ENCODE measurements around the gene TLK1. TPM values are rescaled to one million over a fixed set of nuclear protein-coding genes. Genes with fewer than 3 reads are reported as not detected.

The TLK1 gene
- polyA plus RNA-seq, 1 donor from 2014 or later, result 33.1 TPM

- H3K4me2 ChIP-seq (ENCODE audit: low read length), result no peak overlapping the region
- H4K20me1 ChIP-seq (ENCODE audit: insufficient read depth), result no peaks in the 10 kb centered on the region
- no peaks in the 10 kb centered on the region for H3F3A ChIP-seq (ENCODE audit: insufficient read depth, low read length, poor library complexity, severe bottlenecking)
- no peaks in the 10 kb centered on the region for H3K9me2 ChIP-seq (ENCODE audit: insufficient read depth, low read length)
- no peaks in the 10 kb centered on the region for H3K79me2 ChIP-seq (replicated peaks; ENCODE audit: insufficient read depth, low read length)
- peaks cover 11% of the 10 kb centered on the region for H3K36me3 ChIP-seq (ENCODE audit: insufficient read depth, low read length)
- TF ChIP-seq RAD21 (conservative IDR thresholded peaks at IDR 0.05) (no peak), SMC3 (conservative IDR thresholded peaks at IDR 0.05; ENCODE audit: poor library complexity) (no peak), POLR2AphosphoS5 (IDR thresholded peaks at IDR 0.05) (no peak), MXI1 (conservative IDR thresholded peaks at IDR 0.05; ENCODE audit: poor library complexity, severe bottlenecking) (no peak), EP300 (conservative IDR thresholded peaks at IDR 0.05; ENCODE audit: poor library complexity, severe bottlenecking) (no peak), CTCF (IDR thresholded peaks at IDR 0.05; ENCODE audit: poor library complexity, severe bottlenecking) (no peak), TAF1 (IDR thresholded peaks at IDR 0.05; ENCODE audit: low read depth) (no peak), EZH2 (IDR thresholded peaks at IDR 0.05; ENCODE audit: borderline replicate concordance, insufficient read depth, low read length, poor library complexity, severe bottlenecking) (no peak)
- TF ChIP-seq, protein P1, sequence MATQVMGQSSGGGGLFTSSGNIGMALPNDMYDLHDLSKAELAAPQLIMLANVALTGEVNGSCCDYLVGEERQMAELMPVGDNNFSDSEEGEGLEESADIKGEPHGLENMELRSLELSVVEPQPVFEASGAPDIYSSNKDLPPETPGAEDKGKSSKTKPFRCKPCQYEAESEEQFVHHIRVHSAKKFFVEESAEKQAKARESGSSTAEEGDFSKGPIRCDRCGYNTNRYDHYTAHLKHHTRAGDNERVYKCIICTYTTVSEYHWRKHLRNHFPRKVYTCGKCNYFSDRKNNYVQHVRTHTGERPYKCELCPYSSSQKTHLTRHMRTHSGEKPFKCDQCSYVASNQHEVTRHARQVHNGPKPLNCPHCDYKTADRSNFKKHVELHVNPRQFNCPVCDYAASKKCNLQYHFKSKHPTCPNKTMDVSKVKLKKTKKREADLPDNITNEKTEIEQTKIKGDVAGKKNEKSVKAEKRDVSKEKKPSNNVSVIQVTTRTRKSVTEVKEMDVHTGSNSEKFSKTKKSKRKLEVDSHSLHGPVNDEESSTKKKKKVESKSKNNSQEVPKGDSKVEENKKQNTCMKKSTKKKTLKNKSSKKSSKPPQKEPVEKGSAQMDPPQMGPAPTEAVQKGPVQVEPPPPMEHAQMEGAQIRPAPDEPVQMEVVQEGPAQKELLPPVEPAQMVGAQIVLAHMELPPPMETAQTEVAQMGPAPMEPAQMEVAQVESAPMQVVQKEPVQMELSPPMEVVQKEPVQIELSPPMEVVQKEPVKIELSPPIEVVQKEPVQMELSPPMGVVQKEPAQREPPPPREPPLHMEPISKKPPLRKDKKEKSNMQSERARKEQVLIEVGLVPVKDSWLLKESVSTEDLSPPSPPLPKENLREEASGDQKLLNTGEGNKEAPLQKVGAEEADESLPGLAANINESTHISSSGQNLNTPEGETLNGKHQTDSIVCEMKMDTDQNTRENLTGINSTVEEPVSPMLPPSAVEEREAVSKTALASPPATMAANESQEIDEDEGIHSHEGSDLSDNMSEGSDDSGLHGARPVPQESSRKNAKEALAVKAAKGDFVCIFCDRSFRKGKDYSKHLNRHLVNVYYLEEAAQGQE (IDR thresholded peaks at IDR 0.05; ENCODE audit: borderline replicate concordance), result no peak
- no peaks in the 10 kb centered on the region for H3K9me3 ChIP-seq (ENCODE audit: low read length)
- no peak overlapping the region for H3K27ac ChIP-seq (ENCODE audit: low read length)
- no peak overlapping the region for H3K4me3 ChIP-seq (ENCODE audit: low read length)
- no peak overlapping the region for H2AFZ ChIP-seq (ENCODE audit: low read depth, low read length)
- no peak overlapping the region for H3K9ac ChIP-seq (ENCODE audit: low read length)
- no peaks in the 10 kb centered on the region for H3K27me3 ChIP-seq (ENCODE audit: insufficient read depth, low read depth, low read length)
Observed at GRCh38 chr2:171044416-171044815, 116.3 kb downstream of the TLK1 start.

DNA sequence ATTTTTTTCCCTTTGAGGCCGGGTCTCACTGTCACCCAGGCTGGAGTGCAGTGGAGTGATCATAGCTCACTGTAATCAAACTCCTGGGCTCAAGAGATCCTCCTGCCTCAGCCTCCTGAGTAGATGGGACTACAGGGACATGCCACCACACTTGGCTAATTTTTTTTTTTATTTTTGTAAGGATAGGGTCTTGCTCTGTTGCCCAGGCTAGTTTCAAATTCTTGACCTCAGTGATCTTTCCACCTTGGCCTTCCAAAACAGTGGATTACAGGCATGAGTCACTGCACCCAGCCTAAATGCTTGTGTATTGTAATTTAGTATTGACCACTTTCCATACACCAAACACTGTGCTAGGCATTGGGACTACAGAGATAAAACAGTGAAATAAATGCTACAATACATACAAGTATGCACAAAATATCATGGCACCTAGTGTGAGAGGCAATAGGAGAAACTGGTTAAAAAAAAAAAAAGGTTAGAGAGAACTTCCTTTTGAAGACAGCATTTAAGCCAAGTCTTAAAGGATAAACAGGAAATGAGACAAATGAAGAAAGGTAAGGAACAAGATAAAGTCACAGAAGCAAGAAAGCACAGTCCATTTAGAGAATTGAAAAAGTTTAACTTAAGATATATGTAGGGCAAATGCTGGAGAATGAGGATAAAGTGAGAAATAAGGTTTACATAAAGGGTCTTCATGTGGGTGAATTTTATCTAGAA lies 118.3 kb downstream of the TLK1 start:
- no peak for TF ChIP-seq EP300 (conservative IDR thresholded peaks at IDR 0.05; ENCODE audit: poor library complexity, severe bottlenecking)
- TF ChIP-seq CTCF (IDR thresholded peaks at IDR 0.05; ENCODE audit: poor library complexity, severe bottlenecking), result no peak
- no peak for TF ChIP-seq SMC3 (conservative IDR thresholded peaks at IDR 0.05; ENCODE audit: poor library complexity)
- no peak for TF ChIP-seq EZH2 (IDR thresholded peaks at IDR 0.05; ENCODE audit: borderline replicate concordance, insufficient read depth, low read length, poor library complexity, severe bottlenecking)
- no peak for TF ChIP-seq RAD21 (conservative IDR thresholded peaks at IDR 0.05)
- TF ChIP-seq TAF1 (IDR thresholded peaks at IDR 0.05; ENCODE audit: low read depth), result no peak
- TF ChIP-seq, protein P1 (IDR thresholded peaks at IDR 0.05; ENCODE audit: borderline replicate concordance), result no peak
- no peak for TF ChIP-seq POLR2AphosphoS5 (IDR thresholded peaks at IDR 0.05)
- no peak for TF ChIP-seq MXI1 (conservative IDR thresholded peaks at IDR 0.05; ENCODE audit: poor library complexity, severe bottlenecking)
- Histone ChIP-seq H3K4me3 (ENCODE audit: low read length) (no peak overlapping the region), H3K9me3 (ENCODE audit: low read length) (no peaks in the 10 kb centered on the region), H3K4me2 (ENCODE audit: low read length) (no peak overlapping the region), H4K20me1 (ENCODE audit: insufficient read depth) (no peaks in the 10 kb centered on the region), H3K27ac (ENCODE audit: low read length) (no peak overlapping the region), H2AFZ (ENCODE audit: low read depth, low read length) (no peak overlapping the region), H3K36me3 (ENCODE audit: insufficient read depth, low read length) (peaks cover 11% of the 10 kb centered on the region), H3K9me2 (ENCODE audit: insufficient read depth, low read length) (no peaks in the 10 kb centered on the region), H3F3A (ENCODE audit: insufficient read depth, low read length, poor library complexity, severe bottlenecking) (no peaks in the 10 kb centered on the region), H3K79me2 (replicated peaks; ENCODE audit: insufficient read depth, low read length) (no peaks in the 10 kb centered on the region), H3K9ac (ENCODE audit: low read length) (no peak overlapping the region), H3K27me3 (ENCODE audit: insufficient read depth, low read depth, low read length) (no peaks in the 10 kb centered on the region)

Measured in neural cell (in vitro differentiated cells).